C4-2B (cell line): ENCODE measurements around the gene HSPA12A.
"Not testable (repeated sequence)": the region's sequence is repeated elsewhere in the genome, so short reads cannot be mapped to it uniquely, and the experiment has no call there.

Source experiments
- H3K27ac ChIP-seq: fragments of 450-650 bp; 2 replicates; pipeline ENCODE4 v1.5.1; 2017
- CTCF ChIP-seq: fragments of 450-650 bp; conservative IDR thresholded peaks from 2 replicates; pipeline ENCODE4 v1.5.1; 2017; ENCODE audit warnings: mild to moderate bottlenecking
- ZFX ChIP-seq: fragments of 450-650 bp; IDR thresholded peaks from 2 replicates; pipeline ENCODE4 v1.6.1; 2017

Gene HSPA12A

GRCh38 chr10:116718058-116718457 lies 24.3 kb downstream of the HSPA12A start:
- H3K27ac ChIP-seq: no peak overlapping the region
- TF ChIP-seq CTCF (no peak), ZFX (no peak)

GRCh38 chr10:116716381-116716780 lies 26.0 kb downstream of the HSPA12A start:
- no peak for TF ChIP-seq ZFX
- TF ChIP-seq CTCF: no peak
- H3K27ac ChIP-seq: no peak overlapping the region

- no peak overlapping the region for H3K27ac ChIP-seq
- no peak for TF ChIP-seq CTCF
- no peak for TF ChIP-seq ZFX
Measured at GRCh38 chr10:116715839-116716377, 26.5 kb downstream of the HSPA12A start.

- H3K27ac ChIP-seq: no peak overlapping the region
- TF ChIP-seq ZFX (no peak), CTCF (no peak)
Measured at GRCh38 chr10:116715341-116715740, 27.0 kb downstream of the HSPA12A start.

- no peak for TF ChIP-seq CTCF
- TF ChIP-seq ZFX: no peak
- no peak overlapping the region for H3K27ac ChIP-seq
Measured at GRCh38 chr10:116713846-116714245, 28.5 kb downstream of the HSPA12A start.

- TF ChIP-seq ZFX (no peak), CTCF (no peak)
- no peak overlapping the region for H3K27ac ChIP-seq
Measured at GRCh38 chr10:116712989-116713543, 29.3 kb downstream of the HSPA12A start.

GRCh38 chr10:116712519-116712918 lies 29.8 kb downstream of the HSPA12A start:
- TF ChIP-seq ZFX (no peak), CTCF (no peak)
- H3K27ac ChIP-seq: no peak overlapping the region

GRCh38 chr10:116711803-116712202 lies 30.6 kb downstream of the HSPA12A start:
- H3K27ac ChIP-seq: not testable (repeated sequence)
